HepG2 (cell line): ENCODE data around the gene RPAP2. TPM values are rescaled to one million over a fixed set of nuclear protein-coding genes. Genes with fewer than 3 reads are reported as not detected.

ENCODE experiments used
- ATAC-seq: fragments of 200-7000 bp; cut with Tn5 transposase; 3 replicates; pipeline ENCODE4 v1.9.1; 2020; ENCODE audit warnings: mild to moderate bottlenecking, moderate library complexity
- Bru-seq: library from RNA; stranded (reverse); fragments of 400-500 nt; gene quantifications from one replicate; lab custom pipeline; 2021; lab: Mats Ljungman, UMichigan
- BruChase-seq, 2 experiments: library from RNA; stranded (reverse); fragments of 400-500 nt; gene quantifications; one replicate each; lab custom pipeline; 2021; lab: Mats Ljungman, UMichigan
- BruUV-seq: library from RNA; stranded (reverse); fragments of 400-500 nt; replicated peaks from 2 replicates; lab custom pipeline; 2021; lab: Mats Ljungman, UMichigan
- CTCF ChIA-PET: fragments of 300-600 bp; formaldehyde crosslinking; extraction: SDS; loops from one replicate; lab custom pipeline; 2021; ENCODE audit warnings: low total read pairs, inconsistent platforms, low intra/inter-chr PET ratio; lab: Yijun Ruan, JAX
- POLR2A ChIA-PET: fragments of 350-600 bp; sonication (Branson Sonifier 250); formaldehyde crosslinking; loops from one replicate; lab custom pipeline; 2020; ENCODE audit warnings: antibody characterized with exemption, inconsistent platforms; lab: Yijun Ruan, JAX
- DNase-seq: peaks from one replicate; pipeline ENCODE4 v3.0.0-alpha.2; 2015; ENCODE audit warnings: low spot score
- FAIRE-seq: peaks from 3 replicates; lab custom pipeline; 2011; peaks lifted over from hg19 to GRCh38; lab: Jason Lieb, UNC
- H2AFZ ChIP-seq: one replicate; pipeline ENCODE4 v1.6.1; 2011; ENCODE audit warnings: low read length, inconsistent platforms
- H3K27ac ChIP-seq: fragments of 300-600 bp; 3 replicates; pipeline ENCODE4 v1.8.0; 2011; ENCODE audit warnings: mixed run types, mild to moderate bottlenecking, mixed read lengths, low read length, inconsistent platforms; ENCODE audit not compliant: insufficient read depth; ENCODE audit errors: extremely low read length
- H3K27me3 ChIP-seq, 2 experiments: fragments of 200-600 bp in 1 of 2; 2 replicates in 1 of 2; 3 replicates in 1 of 2; pipeline versions ENCODE4 v1.6.0 to v1.8.0; 2011; ENCODE audit warnings: low read length in 2 of 2, mild to moderate bottlenecking in 2 of 2, moderate library complexity in 2 of 2, inconsistent platforms in 1 of 2; ENCODE audit not compliant: insufficient read depth in 2 of 2, control insufficient read depth in 1 of 2
- H3K36me3 ChIP-seq, 2 experiments: fragments of 200-600 bp in 1 of 2; replicated peaks in 1 of 2; 2 replicates in 1 of 2; 3 replicates in 1 of 2; pipeline versions ENCODE4 v1.5.1 to v1.8.0; 2011; ENCODE audit warnings: low read length in 2 of 2, inconsistent platforms in 1 of 2; ENCODE audit not compliant: insufficient read depth in 2 of 2, control insufficient read depth in 1 of 2
- H3K4me1 ChIP-seq: 2 replicates; pipeline ENCODE4 v1.5.1; 2012; ENCODE audit warnings: low read length, inconsistent platforms; ENCODE audit not compliant: insufficient read depth
- H3K4me2 ChIP-seq: 2 replicates; pipeline ENCODE4 v1.6.0; 2011; ENCODE audit warnings: low read depth, low read length, inconsistent platforms
- H3K4me3 ChIP-seq, 3 experiments: fragments of 200-600 bp in 1 of 3; sonication (generic), shearing (Covaris generic) in 1 of 3; replicated peaks in 1 of 3; 2 replicates each; pipeline ENCODE4 v1.5.1; 2011 to 2016; ENCODE audit warnings: low read length in 3 of 3, inconsistent platforms in 2 of 3, low read depth in 2 of 3, mild to moderate bottlenecking in 2 of 3, control low read depth in 1 of 3, mixed read lengths in 1 of 3; ENCODE audit not compliant: insufficient read depth in 1 of 3
- H3K79me2 ChIP-seq: one replicate; pipeline ENCODE4 v1.6.1; 2011; ENCODE audit warnings: low read length, inconsistent platforms; ENCODE audit not compliant: insufficient read depth
- H3K9ac ChIP-seq: 2 replicates; pipeline ENCODE4 v1.6.0; 2011; ENCODE audit warnings: mild to moderate bottlenecking, low read depth, low read length, inconsistent platforms; ENCODE audit not compliant: insufficient read depth
- H3K9me3 ChIP-seq: 2 replicates; pipeline ENCODE4 v1.5.1; 2012; ENCODE audit warnings: mild to moderate bottlenecking, low read length
- H4K20me1 ChIP-seq: 2 replicates; pipeline ENCODE4 v1.6.0; 2011; ENCODE audit warnings: inconsistent platforms, mild to moderate bottlenecking, low read length, moderate library complexity; ENCODE audit not compliant: insufficient read depth
- PATZ1 ChIP-seq: sonication (generic); formaldehyde crosslinking; IDR thresholded peaks from 2 replicates; pipeline ENCODE4 v1.4.0; 2020; ENCODE audit warnings: missing genetic modification reagents
- RERE ChIP-seq: IDR thresholded peaks from 2 replicates; pipeline ENCODE4 v1.6.1; 2016; ENCODE audit warnings: low read depth, missing genetic modification reagents, missing compliant biosample characterization
- RFX1 ChIP-seq: fragments of 450-650 bp; IDR thresholded peaks from 2 replicates; pipeline ENCODE4 v1.6.1; 2017
- RXRB ChIP-seq: IDR thresholded peaks from 2 replicates; pipeline ENCODE4 v1.6.1; 2016; ENCODE audit warnings: borderline replicate concordance, missing genetic modification reagents, missing compliant biosample characterization
- SRSF1 ChIP-seq: fragments of 200-400 bp; formaldehyde crosslinking; optimal IDR thresholded peaks from 2 replicates; pipeline ENCODE3; 2017; ENCODE audit warnings: mild to moderate bottlenecking, low read depth, low read length, moderate library complexity
- TCF12 ChIP-seq, 2 experiments: fragments of 450-650 bp in 1 of 2; sonication (generic) in 1 of 2; formaldehyde crosslinking in 1 of 2; IDR thresholded peaks; 2 replicates each; pipeline versions ENCODE4 v1.6.1 to v1.8.0; 2017 to 2022; ENCODE audit warnings: antibody characterized with exemption in 1 of 2, mild to moderate bottlenecking in 1 of 2, missing genetic modification reagents in 1 of 2, moderate library complexity in 1 of 2
- WGBS: methylation state at CpG from one replicate; pipeline ENCODE4 v1.1.6; 2017; ENCODE audit warnings: low lambda C conversion rate; 5-methylcytosine and 5-hydroxymethylcytosine counted together
- in situ Hi-C: cut with HindIII; loops from 2 replicates; pipeline ENCODE4 v1.10.0; 2017; ENCODE audit warnings: low pct_unique_long_range_greater_than_20kb; ENCODE audit not compliant: extremely low pct_ligation_motif_present
- intact Hi-C: fragments of 100-400 bp; cut with micrococcal nuclease; formaldehyde crosslinking; loops from one replicate; pipeline ENCODE4 v1.10.0; 2022; ENCODE audit not compliant: unreplicated experiment
- long read RNA-seq, 2 experiments: library from RNA in 1 of 2; library from polyadenylated mRNA in 1 of 2; stranded (forward) in 1 of 2; unstranded in 1 of 2; transcript quantifications; one replicate each; pipeline ENCODE4 v2.0.0, GENCODE V29; 2019 to 2022
- polyA minus RNA-seq, 3 experiments: library from RNA; depleted of rRNA, polyadenylated mRNA; stranded (reverse); fragments of >200 nt; gene quantifications; 2 replicates each; pipeline ENCODE4 v1.2.3, GENCODE V29; 2011; ENCODE audit warnings: low replicate concordance in 1 of 3
- polyA plus RNA-seq, 8 experiments: library from polyadenylated mRNA; depleted of rRNA in 3 of 8; stranded (reverse) in 7 of 8; unstranded in 1 of 8; fragments of >200 nt; fragmentation: Illumina TruSeq in 4 of 8; extraction: Trizol in 4 of 8; gene quantifications; 2 replicates each; pipeline versions ENCODE4 v1.2.1 to v1.2.3, GENCODE V29; 2011 to 2016; ENCODE audit warnings: low read depth in 4 of 8, missing spikeins in 1 of 8, mixed read lengths in 1 of 8; ENCODE audit not compliant: insufficient read depth in 1 of 8
- total RNA-seq, 5 experiments: library from RNA; depleted of rRNA; stranded (reverse); fragments of >200 nt; fragmentation: Illumina TruSeq; extraction: Trizol; gene quantifications; 2 replicates each; pipeline ENCODE4 v1.2.3, GENCODE V29; 2016; ENCODE audit warnings: low read depth in 1 of 5

RPAP2 gene
- 34.8 and 50.7 TPM in 2 replicates for total RNA-seq (2016; rRNA removed; fragmentation: Illumina TruSeq; extraction: Trizol)
- 23.0 and 24.9 TPM in 2 replicates for total RNA-seq (2016; cell fraction: cytosol; rRNA removed; fragmentation: Illumina TruSeq; extraction: Trizol; ENCODE audit: low read depth)
- total RNA-seq (2016; cell fraction: insoluble cytoplasmic fraction; rRNA removed; fragmentation: Illumina TruSeq; extraction: Trizol), result 33.0 and 51.8 TPM in 2 replicates
- total RNA-seq (2016; cell fraction: membrane; rRNA removed; fragmentation: Illumina TruSeq; extraction: Trizol), result 21.4 and 26.2 TPM in 2 replicates
- total RNA-seq (2016; cell fraction: nucleus; rRNA removed; fragmentation: Illumina TruSeq; extraction: Trizol), result 44.4 and 51.0 TPM in 2 replicates
- polyA plus RNA-seq (2011; rRNA removed), result 6.7 and 10.0 TPM in 2 replicates
- 2.6 and 4.9 TPM in 2 replicates for polyA plus RNA-seq (2011; cell fraction: cytosol; rRNA removed)
- 2.6 and 4.1 TPM in 2 replicates for polyA plus RNA-seq (2011; cell fraction: nucleus; rRNA removed)
- 9.4 and 10.7 TPM in 2 replicates for polyA plus RNA-seq (2012)
- polyA plus RNA-seq (2016; cell fraction: cytosol; fragmentation: Illumina TruSeq; extraction: Trizol; ENCODE audit: low read depth), result 2.4 and 3.0 TPM in 2 replicates
- polyA plus RNA-seq (2016; cell fraction: insoluble cytoplasmic fraction; fragmentation: Illumina TruSeq; extraction: Trizol; ENCODE audit: low read depth), result 33.9 and 34.5 TPM in 2 replicates
- polyA plus RNA-seq (2016; cell fraction: membrane; fragmentation: Illumina TruSeq; extraction: Trizol; ENCODE audit: low read depth), result 5.5 and 6.0 TPM in 2 replicates
- polyA plus RNA-seq (2016; cell fraction: nucleus; fragmentation: Illumina TruSeq; extraction: Trizol; ENCODE audit: insufficient read depth, low read depth), result 24.1 and 24.9 TPM in 2 replicates
- 6.8 and 6.9 TPM in 2 replicates for polyA minus RNA-seq (2011; rRNA and poly(A)+ RNA removed; ENCODE audit: low replicate concordance)
- 7.6 and 8.6 TPM in 2 replicates for polyA minus RNA-seq (2011; cell fraction: cytosol; rRNA and poly(A)+ RNA removed)
- 30.6 and 37.0 TPM in 2 replicates for polyA minus RNA-seq (2011; cell fraction: nucleus; rRNA and poly(A)+ RNA removed)
- percentile 81 among the genes with signal in this experiment for Bru-seq, nascent RNA
- BruChase-seq, experiment 1, labeled RNA remaining after a 6-hour chase, result percentile 75 among the genes with signal in this experiment
- percentile 87 among the genes with signal in this experiment for BruChase-seq, experiment 2, labeled RNA remaining after a 2-hour chase
- long read RNA-seq, experiment 1, full-length matches to known transcripts, result 5 of 9 reads
- long read RNA-seq, experiment 1, partial matches to known transcripts, result 1 of 9 reads
- long read RNA-seq, experiment 1, other reads (novel, unspliced or antisense), result 3 of 9 reads
- long read RNA-seq, experiment 2, full-length matches to known transcripts, result 8 of 24 reads
- long read RNA-seq, experiment 2, partial matches to known transcripts, result 5 of 24 reads
- long read RNA-seq, experiment 2, other reads (novel, unspliced or antisense), result 11 of 24 reads

- Histone ChIP-seq H3K9ac (peak within 1 kb of the TSS; percentile 92), H3K36me3 (peaks cover 0 to 17% of the 10 kb centered on the region in 2 experiments; a peak in 1 of 5 replicates), H3K27me3 (no peaks in the 10 kb centered on the region), H3K4me2 (peak within 1 kb of the TSS; percentile 88), H3K79me2 (peaks cover 31% of the 10 kb centered on the region), H2AFZ (peak within 1 kb of the TSS; percentile 66), H3K4me3 (peak within 1 kb of the TSS; percentile 79 to 98 (median 85)), H3K27ac (peak within 1 kb of the TSS; percentile 92), H3K9me3 (no peaks in the 10 kb centered on the region), H3K4me1 (peaks cover 20% of the 10 kb centered on the region), H4K20me1 (peaks cover 9% of the 10 kb centered on the region; the same call in 1 of the 2 replicates)
- intact Hi-C loops, result loop anchor here (1.0 to 10.0 kb wide), 3 partner anchors 11 to 774 kb away; no protein-coding TSS in a partner anchor
- POLR2A ChIA-PET, result interaction anchor here (0.8 to 1.4 kb wide), 3 partner anchors 11 to 143 kb away, joined by 3 to 4 read pairs (median 4); no protein-coding TSS in a partner anchor
- FAIRE-seq, result peak; percentile 48
- peak; percentile 63 for DNase-seq
- in situ Hi-C loops, result loop anchor here (10.0 kb wide), 1 partner anchor 784 kb away; no protein-coding TSS in a partner anchor
- CTCF ChIA-PET, result no interaction called here
- 0% methylated on average over 14 of the region's 76 CpGs for WGBS
- ATAC-seq, result peak; percentile 98
- BruUV-seq, result no TSS peak
- TF ChIP-seq RFX1, result no peak
- TF ChIP-seq PATZ1, result peak; percentile 1; the same call in 1 of the 2 replicates
- TF ChIP-seq RXRB, result peak; percentile 54; the same call in 1 of the 2 replicates
- TF ChIP-seq SRSF1, result peak; percentile 74
- no peak for TF ChIP-seq TCF12 (IDR thresholded peaks at IDR 0.05)
- peak; percentile 75 for TF ChIP-seq TCF12 (CRISPR knock-in tag; IDR thresholded peaks at IDR 0.05)
- TF ChIP-seq RERE (CRISPR knock-in tag), result 0 out of 2 replicates have a peak, but pooled peaks have one; percentile 18
Observed at GRCh38 chr1:92298573-92299476, at the start of gene RPAP2, which contains the start of gene GLMN. Gene RPAP2 (plus strand): TSS chr1:92299059. CDS start chr1:92299074, 15 bp downstream. Gene GLMN (minus strand): TSS chr1:92298987. CDS start chr1:92297999, 988 bp downstream.
